Transverse colon (tissue), 4 donors: ENCODE data around the gene CNRIP1. TPM values are rescaled to one million over a fixed set of nuclear protein-coding genes. Genes with fewer than 3 reads are reported as not detected.

Experiments used
- DNase-seq: peaks from one replicate; pipeline ENCODE4 v3.0.0-alpha.2; 2019
- H3K27ac ChIP-seq, 4 donors: fragments of 200-600 bp; sonication (generic); 2 replicates each; pipeline ENCODE4 v1.5.1; 2016 to 2018; ENCODE audit warnings: inconsistent platforms in 4 of 4
- H3K27me3 ChIP-seq: fragments of 200-600 bp; sonication (generic); 2 replicates; pipeline ENCODE4 v1.5.1; 2017; ENCODE audit warnings: inconsistent platforms
- H3K36me3 ChIP-seq, 4 donors: fragments of 200-600 bp; sonication (generic); 2 replicates each; pipeline ENCODE4 v1.5.1; 2017 to 2019; ENCODE audit warnings: inconsistent platforms in 4 of 4
- H3K4me1 ChIP-seq, 4 donors: fragments of 200-600 bp; sonication (generic); 2 replicates each; pipeline ENCODE4 v1.5.1; 2017 to 2020; ENCODE audit warnings: inconsistent platforms in 4 of 4
- H3K4me3 ChIP-seq, 4 donors: fragments of 200-600 bp; sonication (generic); 1 replicate in 1 of 4; 2 replicates in 3 of 4; pipeline versions ENCODE4 v1.5.1 to v1.6.1; 2017 to 2019; ENCODE audit warnings: inconsistent platforms in 4 of 4
- H3K9me3 ChIP-seq, 2 donors: fragments of 200-600 bp; sonication (generic); 2 replicates each; pipeline ENCODE4 v1.5.1; 2017 to 2019; ENCODE audit warnings: inconsistent platforms in 2 of 2
- CTCF ChIP-seq, 5 experiments: fragments of 200-600 bp in 3 of 5; fragments of 450-650 bp in 2 of 5; sonication (generic) in 3 of 5; IDR thresholded peaks; 1 replicate in 2 of 5; 2 replicates in 3 of 5; pipeline ENCODE4 v1.5.1; 2016 to 2017; ENCODE audit warnings: antibody characterized with exemption in 5 of 5, inconsistent platforms in 3 of 5, mild to moderate bottlenecking in 2 of 5, moderate library complexity in 1 of 5
- EP300 ChIP-seq: sonication (generic); formaldehyde crosslinking; IDR thresholded peaks from one replicate; pipeline ENCODE4 v1.6.1; 2017; ENCODE audit warnings: antibody characterized with exemption, low read depth
- POLR2A ChIP-seq: fragments of 450-650 bp; IDR thresholded peaks from one replicate; pipeline ENCODE4 v1.6.1; 2016; ENCODE audit warnings: antibody characterized with exemption, mild to moderate bottlenecking, moderate library complexity
- POLR2AphosphoS5 ChIP-seq, 3 donors: sonication (generic); formaldehyde crosslinking; IDR thresholded peaks; one replicate each; pipeline ENCODE4 v1.6.1; 2016; ENCODE audit warnings: antibody characterized with exemption in 3 of 3
- WGBS, 2 donors: methylation state at CpG; one replicate each; pipeline ENCODE4 v1.1.5; 2018; ENCODE audit warnings: low coverage in 1 of 2; 5-methylcytosine and 5-hydroxymethylcytosine counted together
- in situ Hi-C, 4 donors: fragments of 200-750 bp; cut with MboI; loops; one replicate each; pipeline versions ENCODE4 v1.15.0 to v1.15.1; 2017; ENCODE audit warnings: low sequenced_read_pairs in 3 of 4, low pct_ligation_motif_present in 1 of 4, low pct_unique_long_range_greater_than_20kb in 1 of 4
- intact Hi-C: fragments of 100-400 bp; cut with DNase I; formaldehyde crosslinking; loops from one replicate; pipeline ENCODE4 v1.15.1; 2023; ENCODE audit warnings: low total_unique reads
- total RNA-seq, 4 donors: library from RNA; depleted of rRNA; stranded (reverse); fragments of >200 nt; gene quantifications; one replicate each; pipeline ENCODE4 v1.1.0, GENCODE V29; 2016

CNRIP1 gene
- total RNA-seq, 4 donors from 2014 or later, result 1.4 to 11.6 (median 7.6) TPM; not detected in 1

GRCh38 chr2:68278169-68278568, 41.6 kb downstream of the CNRIP1 start:
- no peaks in the 10 kb centered on the region for H3K36me3 ChIP-seq
- peaks cover 0 to 4% (median 0%) of the 10 kb centered on the region in 4 donors for H3K4me1 ChIP-seq
- in situ Hi-C loops (no loop called here), intact Hi-C loops (no loop called here)
- DNase-seq, result no peak
- H3K9me3 ChIP-seq, result no peaks in the 10 kb centered on the region
- H3K4me3 ChIP-seq, result no peak overlapping the region
- no peaks in the 10 kb centered on the region for H3K27me3 ChIP-seq
- H3K27ac ChIP-seq, result no peak overlapping the region
- no peak for TF ChIP-seq EP300
- TF ChIP-seq POLR2A, result no peak
- no peak for TF ChIP-seq CTCF (IDR thresholded peaks at IDR 0.05)
- TF ChIP-seq POLR2AphosphoS5 (IDR thresholded peaks at IDR 0.05), result no peak
- 39% methylated on average over 1 of the region's 1 CpG; no CpG with 5 or more reads in 1 of the 2 donors for WGBS, 2 donors

GRCh38 chr2:68274022-68274421, 45.7 kb downstream of the CNRIP1 start:
- no peaks in the 10 kb centered on the region for H3K36me3 ChIP-seq
- H3K27me3 ChIP-seq, result peaks cover 3% of the 10 kb centered on the region
- no peak overlapping the region for H3K4me3 ChIP-seq
- peaks cover 0 to 4% (median 0%) of the 10 kb centered on the region in 4 donors for H3K4me1 ChIP-seq
- no peak overlapping the region for H3K27ac ChIP-seq
- intact Hi-C loops, result no loop called here
- no peak for TF ChIP-seq POLR2AphosphoS5 (IDR thresholded peaks at IDR 0.05)
- in situ Hi-C loops, result no loop called here
- DNase-seq, result no peak
- 72% methylated on average over 2 to 3 of the region's 3 CpGs for WGBS, 2 donors
- H3K9me3 ChIP-seq, result no peaks in the 10 kb centered on the region

GRCh38 chr2:68272246-68272994, 47.3 kb downstream of the CNRIP1 start:
- Histone ChIP-seq H3K4me3 (no peak overlapping the region), H3K27ac (no peak overlapping the region), H3K36me3 (no peaks in the 10 kb centered on the region), H3K4me1 (peaks cover 0 to 4% (median 0%) of the 10 kb centered on the region in 4 donors), H3K9me3 (no peaks in the 10 kb centered on the region), H3K27me3 (peaks cover 3% of the 10 kb centered on the region)
- in situ Hi-C loops, result no loop called here
- no peak for DNase-seq
- TF ChIP-seq CTCF (IDR thresholded peaks at IDR 0.05) (no peak), POLR2AphosphoS5 (IDR thresholded peaks at IDR 0.05) (no peak)
- WGBS, 2 donors, result 65 to 71% methylated on average over 2 of the region's 2 CpGs
- intact Hi-C loops, result no loop called here

- Histone ChIP-seq H3K9me3 (no peaks in the 10 kb centered on the region), H3K27me3 (no peaks in the 10 kb centered on the region), H3K4me1 (peaks cover 0 to 5% (median 2%) of the 10 kb centered on the region in 4 donors), H3K4me3 (no peak overlapping the region), H3K27ac (no peak overlapping the region), H3K36me3 (no peaks in the 10 kb centered on the region)
- no peak for TF ChIP-seq CTCF (IDR thresholded peaks at IDR 0.05)
- no peak for TF ChIP-seq EP300
- no peak for TF ChIP-seq POLR2AphosphoS5 (IDR thresholded peaks at IDR 0.05)
- TF ChIP-seq POLR2A, result no peak
- WGBS, 2 donors, result 100% methylated on average over 1 of the region's 1 CpG
- in situ Hi-C loops (no loop called here), intact Hi-C loops (no loop called here)
- DNase-seq, result no peak
Observed at GRCh38 chr2:68266655-68267054, 53.1 kb downstream of the CNRIP1 start.

GRCh38 chr2:68263632-68264031, 56.1 kb downstream of the CNRIP1 start:
- no peaks in the 10 kb centered on the region for H3K9me3 ChIP-seq
- intact Hi-C loops, result no loop called here
- no peaks in the 10 kb centered on the region for H3K27me3 ChIP-seq
- H3K36me3 ChIP-seq, result no peaks in the 10 kb centered on the region
- H3K4me3 ChIP-seq, result no peak overlapping the region
- DNase-seq, result no peak
- in situ Hi-C loops, result no loop called here
- TF ChIP-seq POLR2A (no peak), CTCF (IDR thresholded peaks at IDR 0.05) (no peak), EP300 (no peak), POLR2AphosphoS5 (IDR thresholded peaks at IDR 0.05) (no peak)
- H3K4me1 ChIP-seq, result peaks cover 0 to 5% (median 2%) of the 10 kb centered on the region in 4 donors
- WGBS, 2 donors, result 50 to 58% methylated on average over 2 of the region's 2 CpGs
- no peak overlapping the region for H3K27ac ChIP-seq
